Fibroblast of skin of scalp (primary cell): ENCODE data around the gene SLC32A1.

Source experiments
- DNase-seq: peaks from one replicate; pipeline ENCODE4 v3.0.0-alpha.2; 2013

SLC32A1 gene

GRCh38 chr20:38725931-38726803, 1.9 kb downstream of the SLC32A1 start:
- peak; percentile 41 for DNase-seq

- peak; percentile 27 for DNase-seq
Observed at GRCh38 chr20:38726804-38727606, 2.7 kb downstream of the SLC32A1 start.

- DNase-seq: no peak
Observed at GRCh38 chr20:38727607-38728190, 3.4 kb downstream of the SLC32A1 start.

GRCh38 chr20:38728191-38728781, 4.0 kb downstream of the SLC32A1 start:
- DNase-seq: no peak

- no peak for DNase-seq
Observed at GRCh38 chr20:38728911-38729642, 4.8 kb downstream of the SLC32A1 start.

GRCh38 chr20:38729767-38730166, 5.5 kb downstream of the SLC32A1 start:
- DNase-seq: no peak

GRCh38 chr20:38730167-38730988, 6.1 kb downstream of the SLC32A1 start:
- DNase-seq: no peak

- DNase-seq: peak; percentile 57
Observed at GRCh38 chr20:38730989-38731737, 6.9 kb downstream of the SLC32A1 start.

- no peak for DNase-seq
Observed at GRCh38 chr20:38731738-38732113, 7.4 kb downstream of the SLC32A1 start.

GRCh38 chr20:38732981-38733380, 8.7 kb downstream of the SLC32A1 start:
- DNase-seq: no peak

- DNase-seq: no peak
Observed at GRCh38 chr20:38735172-38735571, 10.9 kb downstream of the SLC32A1 start.

GRCh38 chr20:38737887-38738286, 13.6 kb downstream of the SLC32A1 start:
- no peak for DNase-seq

- no peak for DNase-seq
Observed at GRCh38 chr20:38745757-38746156, 21.5 kb downstream of the SLC32A1 start.

GRCh38 chr20:38747495-38748096, 23.3 kb downstream of the SLC32A1 start:
- peak; percentile 5 for DNase-seq

- DNase-seq: peak; percentile 86
Observed at GRCh38 chr20:38748097-38748860, 24.0 kb downstream of the SLC32A1 start, which contains the start of gene ACTR5. Gene ACTR5 (plus strand): TSS chr20:38748460. CDS start chr20:38748479, 19 bp downstream.

- no peak for DNase-seq
Observed at GRCh38 chr20:38748861-38749149, 24.5 kb downstream of the SLC32A1 start.

- DNase-seq: peak; percentile 15
Observed at GRCh38 chr20:38751360-38751976, 27.2 kb downstream of the SLC32A1 start.

- no peak for DNase-seq
Observed at GRCh38 chr20:38752029-38752428, 27.7 kb downstream of the SLC32A1 start.

- no peak for DNase-seq
Observed at GRCh38 chr20:38754924-38755323, 30.6 kb downstream of the SLC32A1 start.
